ENCODE results near the gene PLXDC2.
"Not testable (repeated sequence)": the region's sequence is repeated elsewhere in the genome, so short reads cannot be mapped to it uniquely, and the experiment has no call there.

Gene PLXDC2

DNA sequence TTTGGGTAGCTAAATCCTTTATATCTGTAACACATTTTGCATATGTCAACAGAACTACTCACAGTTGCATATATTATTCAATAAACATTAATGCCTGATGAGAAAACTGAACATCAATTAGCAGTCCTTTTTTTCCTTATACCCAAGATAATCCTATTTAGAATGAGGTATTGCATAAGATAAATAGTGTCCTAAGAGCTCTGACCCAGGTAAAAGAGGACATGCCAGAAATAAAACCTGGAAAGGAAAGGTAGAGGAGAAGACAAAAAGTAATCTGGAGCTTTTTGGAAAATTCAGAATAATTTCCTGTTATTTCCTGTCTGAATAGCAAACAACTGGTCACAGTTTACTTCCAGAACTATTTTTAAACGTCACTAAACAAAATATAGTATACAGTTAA lies 204.4 kb downstream of the PLXDC2 start:
- TF ChIP-seq POLR2AphosphoS5 (IDR thresholded peaks at IDR 0.05; ENCODE audit: low read depth, low read length), result no peak
- TF ChIP-seq TAF1 (IDR thresholded peaks at IDR 0.05; ENCODE audit: low read depth, low read length), result no peak
- no peak for TF ChIP-seq POU2F2 (IDR thresholded peaks at IDR 0.05; ENCODE audit: low read depth, low read length)
- no peak for TF ChIP-seq SPI1 (IDR thresholded peaks at IDR 0.05; ENCODE audit: low read depth, low read length)
- FAIRE-seq (no peak), DNase-seq (ENCODE audit: insufficient read length, low spot score) (no peak)

DNA sequence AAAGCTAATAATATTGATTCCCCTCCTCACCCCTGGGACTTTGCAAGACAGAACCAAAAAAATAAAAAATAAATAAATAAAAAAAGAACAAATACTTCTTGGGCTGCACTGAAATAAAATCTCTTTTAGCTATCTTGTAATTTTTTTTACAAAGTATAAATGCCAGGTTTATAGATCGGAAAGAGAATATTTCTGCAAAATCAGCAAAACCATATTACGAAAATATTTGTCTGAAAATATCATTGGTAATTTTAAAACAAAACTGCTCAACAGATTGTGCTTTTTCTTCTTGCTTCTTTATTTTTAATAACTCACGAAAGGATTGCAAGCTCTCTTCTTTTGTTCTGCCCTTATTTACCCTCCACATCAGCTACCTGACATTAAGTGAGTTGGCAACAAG lies 213.3 kb downstream of the PLXDC2 start:
- DNase-seq (ENCODE audit: insufficient read length, low spot score) (no peak), FAIRE-seq (no peak)
- TF ChIP-seq POLR2A (IDR thresholded peaks at IDR 0.05; ENCODE audit: low read depth, low read length) (no peak), PAX5 (IDR thresholded peaks at IDR 0.05; ENCODE audit: insufficient read depth, low read length, severe bottlenecking) (no peak), POLR2AphosphoS5 (IDR thresholded peaks at IDR 0.05; ENCODE audit: low read depth, low read length) (no peak), SPI1 (IDR thresholded peaks at IDR 0.05; ENCODE audit: low read depth, low read length) (no peak), TAF1 (IDR thresholded peaks at IDR 0.05; ENCODE audit: low read depth, low read length) (no peak), POU2F2 (IDR thresholded peaks at IDR 0.05; ENCODE audit: low read depth, low read length) (no peak)

DNA sequence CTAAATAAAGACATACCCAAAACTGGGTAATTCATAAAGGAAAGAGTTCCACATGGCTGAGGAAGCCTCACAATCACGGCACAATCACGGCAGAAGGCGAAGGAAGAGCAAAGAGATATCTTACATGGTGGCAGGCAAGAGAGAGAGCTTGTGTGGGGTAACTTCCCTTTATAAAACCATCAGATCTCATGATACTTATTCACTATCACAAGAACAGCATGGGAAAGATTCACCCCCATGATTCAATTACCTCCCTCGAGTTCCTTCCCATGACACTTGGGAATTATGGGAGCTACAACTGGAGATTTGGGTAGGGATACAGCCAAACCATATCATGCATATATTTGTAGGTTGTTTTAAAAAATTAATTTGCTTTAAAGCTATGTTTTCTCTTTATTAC lies 217.2 kb downstream of the PLXDC2 start:
- DNase-seq (ENCODE audit: insufficient read length, low spot score) (no peak), FAIRE-seq (no peak)
- TF ChIP-seq POLR2AphosphoS5 (IDR thresholded peaks at IDR 0.05; ENCODE audit: low read depth, low read length), result no peak
- no peak for TF ChIP-seq SPI1 (IDR thresholded peaks at IDR 0.05; ENCODE audit: low read depth, low read length)
- TF ChIP-seq POU2F2 (IDR thresholded peaks at IDR 0.05; ENCODE audit: low read depth, low read length), result no peak
- no peak for TF ChIP-seq POLR2A (IDR thresholded peaks at IDR 0.05; ENCODE audit: low read depth, low read length)
- no peak for TF ChIP-seq PAX5 (IDR thresholded peaks at IDR 0.05; ENCODE audit: insufficient read depth, low read length, severe bottlenecking)
- no peak for TF ChIP-seq TAF1 (IDR thresholded peaks at IDR 0.05; ENCODE audit: low read depth, low read length)

DNA sequence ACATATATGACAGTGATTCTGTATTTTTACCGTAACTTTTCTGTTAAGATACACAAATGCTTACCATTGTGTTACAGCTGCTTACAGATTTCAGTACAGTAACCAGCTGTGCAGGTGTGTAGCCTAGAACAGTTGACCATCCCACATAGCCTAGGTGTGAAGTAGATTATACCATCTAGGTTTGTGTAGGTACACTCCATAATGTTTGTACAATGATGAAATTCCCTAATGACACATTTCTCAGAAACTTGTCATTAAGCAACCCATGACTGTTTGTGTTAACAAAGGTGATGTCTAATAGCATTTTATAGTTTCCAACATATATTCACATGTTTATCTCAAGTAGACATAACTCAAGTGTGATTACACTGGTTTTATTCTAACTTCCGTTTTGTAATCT lies 218.5 kb downstream of the PLXDC2 start:
- no peak for FAIRE-seq
- no peak for DNase-seq (ENCODE audit: insufficient read length, low spot score)
- TF ChIP-seq POLR2AphosphoS5 (IDR thresholded peaks at IDR 0.05; ENCODE audit: low read depth, low read length) (no peak), POU2F2 (IDR thresholded peaks at IDR 0.05; ENCODE audit: low read depth, low read length) (no peak), PAX5 (IDR thresholded peaks at IDR 0.05; ENCODE audit: insufficient read depth, low read length, severe bottlenecking) (no peak)

DNA sequence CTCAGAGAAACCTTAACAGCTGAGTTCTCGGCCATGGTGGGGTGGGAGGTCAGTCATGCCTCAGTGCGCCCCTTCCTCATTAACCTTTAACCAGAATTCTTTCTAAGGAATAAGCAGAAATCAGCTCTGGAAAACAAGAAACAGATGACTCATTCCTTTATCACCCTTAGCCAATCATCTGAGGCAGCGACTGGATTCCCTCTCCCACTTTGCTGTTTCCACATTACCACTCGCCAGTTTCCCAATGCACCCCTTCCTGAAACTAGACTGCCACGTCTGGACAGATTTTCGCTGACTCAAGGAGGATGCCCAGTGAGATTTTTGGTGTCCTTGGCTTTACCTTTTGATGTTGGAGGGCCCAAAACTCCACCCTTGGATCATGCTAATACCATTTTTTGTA lies 223.8 kb downstream of the PLXDC2 start:
- TF ChIP-seq POLR2A (IDR thresholded peaks at IDR 0.05; ENCODE audit: low read depth, low read length), result no peak
- no peak for TF ChIP-seq POU2F2 (IDR thresholded peaks at IDR 0.05; ENCODE audit: low read depth, low read length)
- TF ChIP-seq PAX5 (IDR thresholded peaks at IDR 0.05; ENCODE audit: insufficient read depth, low read length, severe bottlenecking), result no peak
- no peak for TF ChIP-seq POLR2AphosphoS5 (IDR thresholded peaks at IDR 0.05; ENCODE audit: low read depth, low read length)
- no peak for TF ChIP-seq SPI1 (IDR thresholded peaks at IDR 0.05; ENCODE audit: low read depth, low read length)
- no peak for TF ChIP-seq TAF1 (IDR thresholded peaks at IDR 0.05; ENCODE audit: low read depth, low read length)
- FAIRE-seq (no peak), DNase-seq (ENCODE audit: insufficient read length, low spot score) (no peak)

DNA sequence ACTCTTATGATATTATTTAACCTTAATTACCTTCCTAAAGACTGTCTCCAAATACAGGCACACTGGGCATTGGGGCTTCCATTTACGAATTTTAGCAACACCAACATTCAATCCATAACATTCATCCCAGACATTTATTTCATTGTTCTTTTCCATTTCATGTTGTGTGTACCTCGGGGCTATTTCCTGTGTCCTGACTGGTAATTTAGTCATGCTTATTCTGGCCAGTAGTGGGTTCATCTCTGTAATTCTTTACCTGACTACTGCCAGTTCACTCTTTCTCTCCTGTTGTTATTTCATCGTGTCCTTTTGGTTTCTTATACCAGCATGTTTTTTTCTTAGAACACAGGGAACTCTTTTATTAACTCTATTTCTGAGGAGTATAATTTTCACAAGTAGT lies 225.7 kb downstream of the PLXDC2 start:
- no peak for FAIRE-seq
- no peak for DNase-seq (ENCODE audit: insufficient read length, low spot score)
- TF ChIP-seq PAX5 (IDR thresholded peaks at IDR 0.05; ENCODE audit: insufficient read depth, low read length, severe bottlenecking) (no peak), SPI1 (IDR thresholded peaks at IDR 0.05; ENCODE audit: low read depth, low read length) (no peak), POLR2A (IDR thresholded peaks at IDR 0.05; ENCODE audit: low read depth, low read length) (no peak), POLR2AphosphoS5 (IDR thresholded peaks at IDR 0.05; ENCODE audit: low read depth, low read length) (no peak)

DNA sequence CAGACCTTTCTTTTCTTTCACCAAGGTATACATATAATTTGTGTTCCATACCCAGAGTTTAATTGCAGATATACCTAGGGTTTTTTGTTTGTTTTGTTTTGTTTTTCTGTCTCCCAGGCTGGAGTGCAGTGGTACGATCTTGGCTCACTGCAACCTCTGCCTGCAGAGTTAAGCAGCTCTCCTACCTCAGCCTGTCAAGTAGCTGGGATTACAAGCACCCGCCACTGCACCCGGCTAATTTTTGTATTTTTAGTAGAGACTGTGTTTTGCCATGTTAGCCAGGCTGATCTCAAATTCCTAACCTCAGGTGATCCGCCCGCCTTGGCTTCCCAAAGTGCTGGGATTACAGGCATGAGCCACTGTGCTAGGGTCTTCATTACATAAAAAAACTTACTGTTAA lies 228.9 kb downstream of the PLXDC2 start:
- DNase-seq (ENCODE audit: insufficient read length, low spot score); FAIRE-seq: not testable (repeated sequence)

DNA sequence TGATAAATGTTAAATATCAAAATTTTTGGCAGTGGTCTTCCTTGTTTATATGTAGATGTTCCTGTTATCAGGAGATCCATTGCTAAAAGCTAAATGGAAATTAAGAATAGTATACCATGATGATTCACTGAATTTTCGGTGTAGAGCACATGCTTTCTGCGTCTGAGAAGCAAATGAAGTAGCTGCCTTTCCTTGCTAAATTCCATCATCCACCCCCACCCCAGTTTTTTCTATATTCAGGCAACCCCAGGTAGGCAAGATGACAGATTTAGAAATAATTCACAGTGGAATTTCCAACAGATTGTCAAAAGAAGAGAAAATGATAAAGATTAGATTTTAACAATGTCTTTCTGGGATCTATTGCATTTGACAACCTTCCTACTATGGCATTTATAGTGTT lies 231.9 kb downstream of the PLXDC2 start:
- no peak for DNase-seq (ENCODE audit: insufficient read length, low spot score)
- TF ChIP-seq POLR2A (IDR thresholded peaks at IDR 0.05; ENCODE audit: low read depth, low read length) (no peak), TAF1 (IDR thresholded peaks at IDR 0.05; ENCODE audit: low read depth, low read length) (no peak), PAX5 (IDR thresholded peaks at IDR 0.05; ENCODE audit: insufficient read depth, low read length, severe bottlenecking) (no peak), SPI1 (IDR thresholded peaks at IDR 0.05; ENCODE audit: low read depth, low read length) (no peak), POLR2AphosphoS5 (IDR thresholded peaks at IDR 0.05; ENCODE audit: low read depth, low read length) (no peak)
- no peak for FAIRE-seq

DNA sequence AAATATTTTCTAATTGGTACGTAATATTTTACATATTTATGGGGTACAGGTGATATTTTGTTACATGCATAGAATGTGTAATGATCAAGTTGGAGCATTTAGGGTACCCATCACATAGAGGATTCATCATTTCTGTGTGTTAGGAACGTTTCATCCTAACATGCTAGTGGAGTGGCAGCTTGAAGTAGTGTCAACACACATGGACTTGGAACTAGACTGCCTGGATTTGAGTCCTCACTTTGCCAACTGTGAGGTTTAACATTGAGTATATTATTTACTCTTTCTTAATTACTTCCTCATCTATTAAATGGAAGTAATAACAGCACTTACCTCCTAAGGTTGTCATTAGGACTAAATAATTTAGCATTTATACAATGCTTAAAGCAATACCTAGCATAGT lies 241.9 kb downstream of the PLXDC2 start:
- no peak for DNase-seq (ENCODE audit: insufficient read length, low spot score)
- no peak for TF ChIP-seq SPI1 (IDR thresholded peaks at IDR 0.05; ENCODE audit: low read depth, low read length)
- no peak for TF ChIP-seq TAF1 (IDR thresholded peaks at IDR 0.05; ENCODE audit: low read depth, low read length)
- no peak for TF ChIP-seq PAX5 (IDR thresholded peaks at IDR 0.05; ENCODE audit: insufficient read depth, low read length, severe bottlenecking)
- no peak for TF ChIP-seq POLR2A (IDR thresholded peaks at IDR 0.05; ENCODE audit: low read depth, low read length)
- TF ChIP-seq POU2F2 (IDR thresholded peaks at IDR 0.05; ENCODE audit: low read depth, low read length), result no peak
- TF ChIP-seq POLR2AphosphoS5 (IDR thresholded peaks at IDR 0.05; ENCODE audit: low read depth, low read length), result no peak
- no peak for FAIRE-seq

DNA sequence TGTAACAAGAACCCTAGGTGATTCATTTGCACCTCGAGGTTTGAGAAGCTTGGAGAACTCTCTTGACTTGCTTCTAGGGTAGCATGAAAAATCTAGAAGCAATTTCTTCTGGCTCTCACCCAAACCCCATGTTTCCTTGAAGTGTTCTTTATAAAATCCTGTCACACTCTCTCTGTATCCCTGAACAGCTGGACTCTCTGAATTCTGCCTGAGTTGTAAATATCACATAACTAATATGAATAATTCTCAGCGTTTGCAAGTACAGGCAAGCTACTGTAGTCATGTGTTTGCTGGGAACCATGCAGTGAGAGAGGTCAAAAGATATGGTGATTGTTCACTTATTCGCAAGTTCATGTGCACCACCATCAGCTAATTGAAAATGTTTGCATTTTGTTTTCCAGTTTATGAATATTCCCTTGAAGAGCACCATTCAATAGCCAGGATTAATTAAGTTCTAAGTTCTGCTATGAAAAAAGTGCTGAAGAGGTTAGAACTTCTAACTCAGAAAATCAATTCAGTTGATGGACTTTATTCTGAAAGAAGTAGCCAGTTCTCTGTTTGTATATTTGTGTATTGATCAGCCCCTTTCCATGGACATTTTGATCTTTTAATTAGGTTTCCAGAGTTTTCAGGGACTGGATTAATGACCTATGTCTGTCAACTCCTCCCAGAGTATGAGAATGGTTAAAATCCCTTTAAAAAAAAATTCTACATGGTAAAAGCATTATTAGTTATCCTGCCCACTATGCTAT lies 243.0 kb downstream of the PLXDC2 start:
- DNase-seq (ENCODE audit: insufficient read length, low spot score) (no peak), FAIRE-seq (no peak)
- TF ChIP-seq SPI1 (IDR thresholded peaks at IDR 0.05; ENCODE audit: low read depth, low read length) (no peak), POLR2AphosphoS5 (IDR thresholded peaks at IDR 0.05; ENCODE audit: low read depth, low read length) (no peak), PAX5 (IDR thresholded peaks at IDR 0.05; ENCODE audit: insufficient read depth, low read length, severe bottlenecking) (no peak), POLR2A (IDR thresholded peaks at IDR 0.05; ENCODE audit: low read depth, low read length) (no peak), POU2F2 (IDR thresholded peaks at IDR 0.05; ENCODE audit: low read depth, low read length) (no peak)
